Calu3 (cell line): Measurements from ENCODE around the gene MAGT1. TPM values are rescaled to one million over a fixed set of nuclear protein-coding genes. Genes with fewer than 3 reads are reported as not detected.

Source experiments
- BruUV-seq: library from RNA; stranded (reverse); fragments of 400-500 nt; replicated peaks from 2 replicates; lab custom pipeline; 2021; lab: Mats Ljungman, UMichigan
- CTCF ChIA-PET: fragments of 300-600 bp; sonication (Branson Sonifier 250); formaldehyde crosslinking; loops from one replicate; lab custom pipeline; 2022; ENCODE audit warnings: antibody characterized with exemption; lab: Charles Lee
- DNase-seq: peaks from one replicate; pipeline ENCODE4 v3.0.0; 2022
- H3K27ac Mint-ChIP-seq: one replicate; pipeline ENCODE4 v1.8.0; 2022; ENCODE audit warnings: mixed read lengths; ENCODE audit not compliant: unreplicated experiment
- H3K27me3 Mint-ChIP-seq: one replicate; pipeline ENCODE4 v1.8.0; 2022; ENCODE audit warnings: mixed read lengths; ENCODE audit not compliant: unreplicated experiment
- H3K36me3 Mint-ChIP-seq: one replicate; pipeline ENCODE4 v1.8.0; 2022; ENCODE audit warnings: mild to moderate bottlenecking, moderate library complexity, mixed read lengths; ENCODE audit not compliant: insufficient read depth, unreplicated experiment
- H3K4me1 Mint-ChIP-seq: one replicate; pipeline ENCODE4 v1.8.0; 2022; ENCODE audit warnings: mild to moderate bottlenecking, low read depth, mixed read lengths; ENCODE audit not compliant: unreplicated experiment
- H3K4me3 Mint-ChIP-seq: one replicate; pipeline ENCODE4 v1.8.0; 2022; ENCODE audit warnings: mild to moderate bottlenecking, low read depth, moderate library complexity, mixed read lengths; ENCODE audit not compliant: unreplicated experiment
- H3K9me3 Mint-ChIP-seq: one replicate; pipeline ENCODE4 v1.8.0; 2022; ENCODE audit warnings: low read depth, mixed read lengths; ENCODE audit not compliant: unreplicated experiment
- CTCF ChIP-seq: fragments of 200-600 bp; IDR thresholded peaks from one replicate; pipeline ENCODE4 v1.8.0; 2022; ENCODE audit warnings: antibody characterized with exemption; ENCODE audit not compliant: unreplicated experiment
- intact Hi-C: fragments of 100-400 bp; cut with micrococcal nuclease; formaldehyde crosslinking; loops from one replicate; pipeline ENCODE4 v1.10.0; 2022; ENCODE audit not compliant: unreplicated experiment
- total RNA-seq: library from RNA; stranded (reverse); gene quantifications from 2 replicates; pipeline ENCODE4 v1.2.3, GENCODE V29; 2022

Gene MAGT1
- total RNA-seq, 1 experiment from 2014 or later = 158 TPM

GRCh38 chrX:77779695-77780094 lies 115.5 kb downstream of the MAGT1 start:
- BruUV-seq = no TSS peak
- peaks cover 4% of the 10 kb centered on the region for H3K36me3 Mint-ChIP-seq
- no peak for TF ChIP-seq CTCF
- H3K27ac Mint-ChIP-seq = no peak overlapping the region
- intact Hi-C loops = loop anchor here (10.0 kb wide), 2 partner anchors 85 to 115 kb away; no protein-coding TSS in a partner anchor
- DNase-seq = no peak
- H3K4me3 Mint-ChIP-seq = no peak overlapping the region
- CTCF ChIA-PET = no interaction called here
- H3K9me3 Mint-ChIP-seq = no peaks in the 10 kb centered on the region
- no peaks in the 10 kb centered on the region for H3K27me3 Mint-ChIP-seq
- H3K4me1 Mint-ChIP-seq = peaks cover 11% of the 10 kb centered on the region

- no peaks in the 10 kb centered on the region for H3K27me3 Mint-ChIP-seq
- H3K4me3 Mint-ChIP-seq = no peak overlapping the region
- no peaks in the 10 kb centered on the region for H3K36me3 Mint-ChIP-seq
- TF ChIP-seq CTCF = no peak
- peaks cover 12% of the 10 kb centered on the region for H3K4me1 Mint-ChIP-seq
- no peak for DNase-seq
- intact Hi-C loops = no loop called here
- H3K9me3 Mint-ChIP-seq = no peaks in the 10 kb centered on the region
- no TSS peak for BruUV-seq
- CTCF ChIA-PET = interaction anchor here (0.7 kb wide), 1 partner anchor 14 kb away, joined by 6 read pairs; no protein-coding TSS in a partner anchor
- H3K27ac Mint-ChIP-seq = no peak overlapping the region
Observed at GRCh38 chrX:77776659-77777058, 118.6 kb downstream of the MAGT1 start.

Other genes with a start within 250 kb of the MAGT1 start
- gene ATRX, start 109.2 kb downstream of the MAGT1 start, total RNA-seq = 111 and 116 TPM in 2 replicates
- 309 and 326 TPM in 2 replicates for gene COX7B, start 4.0 kb upstream of the MAGT1 start, total RNA-seq
- gene ATP7A, start 15.3 kb upstream of the MAGT1 start, total RNA-seq = 14.8 and 15.2 TPM in 2 replicates
- not detected in 2 replicates for gene PGAM4, start 74.2 kb upstream of the MAGT1 start, total RNA-seq
- 613 and 623 TPM in 2 replicates for gene PGK1, start 208.8 kb upstream of the MAGT1 start, total RNA-seq
- gene TAF9B, start 244.2 kb upstream of the MAGT1 start, total RNA-seq = 11.5 and 18.4 TPM in 2 replicates